NCI-H1417 (cell line): ENCODE measurements around the gene NCKAP5.

ENCODE experiments used
- DNase-seq, 3 experiments: peaks; one replicate each; lab custom pipeline; 2025; lab: John Stamatoyannopoulos, UW

Gene NCKAP5

GRCh38 chr2:133333181-133333580, 235.1 kb downstream of the NCKAP5 start:
- DNase-seq: no peak

GRCh38 chr2:133331436-133331835, 236.8 kb downstream of the NCKAP5 start:
- DNase-seq: peak; percentile 5 to 75 (median 53)

- DNase-seq: peak in 1 of 3 experiments; percentile 25
Measured at GRCh38 chr2:133326652-133327397, 241.4 kb downstream of the NCKAP5 start.

- peak in 1 of 3 experiments; percentile 16 for DNase-seq
Measured at GRCh38 chr2:133324150-133324561, 244.1 kb downstream of the NCKAP5 start.

GRCh38 chr2:133322909-133323308, 245.4 kb downstream of the NCKAP5 start:
- no peak for DNase-seq

- peak in 1 of 3 experiments; percentile 29 for DNase-seq
Measured at GRCh38 chr2:133317178-133317577, 251.1 kb downstream of the NCKAP5 start.

- no peak for DNase-seq
Measured at GRCh38 chr2:133316557-133316956, 251.7 kb downstream of the NCKAP5 start.

GRCh38 chr2:133315280-133315679, 253.0 kb downstream of the NCKAP5 start:
- DNase-seq: no peak

- DNase-seq: no peak
Measured at GRCh38 chr2:133314795-133315194, 253.5 kb downstream of the NCKAP5 start.

- DNase-seq: no peak
Measured at GRCh38 chr2:133312038-133312729, 256.1 kb downstream of the NCKAP5 start.

GRCh38 chr2:133306236-133306635, 262.0 kb downstream of the NCKAP5 start:
- DNase-seq: no peak

- DNase-seq: no peak
Measured at GRCh38 chr2:133304344-133304743, 263.9 kb downstream of the NCKAP5 start.

- no peak for DNase-seq
Measured at GRCh38 chr2:133303150-133303549, 265.1 kb downstream of the NCKAP5 start.

GRCh38 chr2:133296401-133296800, 271.9 kb downstream of the NCKAP5 start:
- no peak for DNase-seq

- DNase-seq: peak in 2 of 3 experiments; percentile 5 to 38
Measured at GRCh38 chr2:133293544-133294353, 274.5 kb downstream of the NCKAP5 start.

GRCh38 chr2:133292259-133292658, 276.0 kb downstream of the NCKAP5 start:
- no peak for DNase-seq

- DNase-seq: no peak
Measured at GRCh38 chr2:133287709-133288108, 280.6 kb downstream of the NCKAP5 start.

- DNase-seq: no peak
Measured at GRCh38 chr2:133286326-133286922, 281.8 kb downstream of the NCKAP5 start.

GRCh38 chr2:133273031-133273430, 295.2 kb downstream of the NCKAP5 start:
- DNase-seq: no peak

- DNase-seq: no peak
Measured at GRCh38 chr2:133271105-133271504, 297.2 kb downstream of the NCKAP5 start.

- no peak for DNase-seq
Measured at GRCh38 chr2:133270550-133270949, 297.7 kb downstream of the NCKAP5 start.
